ENCODE results near the gene MBNL1. TPM values are rescaled to one million over a fixed set of nuclear protein-coding genes. Genes with fewer than 3 reads are reported as not detected.
A peak's percentile ranks its signal among the peaks of the same experiment; 100 is the strongest.

The MBNL1 gene
- polyA plus RNA-seq, 1 experiment, result 203 TPM

- Histone ChIP-seq H3K36me3 (ENCODE audit: control insufficient read depth, insufficient read depth, low read length) (no peaks in the 10 kb centered on the region), H3K27me3 (ENCODE audit: control insufficient read depth, insufficient read depth, low read length) (no peaks in the 10 kb centered on the region), H3K4me3 (ENCODE audit: low read depth, low read length) (no peak overlapping the region)
- POLR2A ChIA-PET, result no interaction called here
- TF ChIP-seq, protein P1, sequence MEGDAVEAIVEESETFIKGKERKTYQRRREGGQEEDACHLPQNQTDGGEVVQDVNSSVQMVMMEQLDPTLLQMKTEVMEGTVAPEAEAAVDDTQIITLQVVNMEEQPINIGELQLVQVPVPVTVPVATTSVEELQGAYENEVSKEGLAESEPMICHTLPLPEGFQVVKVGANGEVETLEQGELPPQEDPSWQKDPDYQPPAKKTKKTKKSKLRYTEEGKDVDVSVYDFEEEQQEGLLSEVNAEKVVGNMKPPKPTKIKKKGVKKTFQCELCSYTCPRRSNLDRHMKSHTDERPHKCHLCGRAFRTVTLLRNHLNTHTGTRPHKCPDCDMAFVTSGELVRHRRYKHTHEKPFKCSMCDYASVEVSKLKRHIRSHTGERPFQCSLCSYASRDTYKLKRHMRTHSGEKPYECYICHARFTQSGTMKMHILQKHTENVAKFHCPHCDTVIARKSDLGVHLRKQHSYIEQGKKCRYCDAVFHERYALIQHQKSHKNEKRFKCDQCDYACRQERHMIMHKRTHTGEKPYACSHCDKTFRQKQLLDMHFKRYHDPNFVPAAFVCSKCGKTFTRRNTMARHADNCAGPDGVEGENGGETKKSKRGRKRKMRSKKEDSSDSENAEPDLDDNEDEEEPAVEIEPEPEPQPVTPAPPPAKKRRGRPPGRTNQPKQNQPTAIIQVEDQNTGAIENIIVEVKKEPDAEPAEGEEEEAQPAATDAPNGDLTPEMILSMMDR (IDR thresholded peaks at IDR 0.05; ENCODE audit: insufficient read depth, low read depth, low read length), result no peak
- CTCF ChIA-PET, result no interaction called here
- no peak for DNase-seq (ENCODE audit: low read depth)
Observed at GRCh38 chr3:152261329-152261728, 7.4 kb upstream of the MBNL1 start.

DNA sequence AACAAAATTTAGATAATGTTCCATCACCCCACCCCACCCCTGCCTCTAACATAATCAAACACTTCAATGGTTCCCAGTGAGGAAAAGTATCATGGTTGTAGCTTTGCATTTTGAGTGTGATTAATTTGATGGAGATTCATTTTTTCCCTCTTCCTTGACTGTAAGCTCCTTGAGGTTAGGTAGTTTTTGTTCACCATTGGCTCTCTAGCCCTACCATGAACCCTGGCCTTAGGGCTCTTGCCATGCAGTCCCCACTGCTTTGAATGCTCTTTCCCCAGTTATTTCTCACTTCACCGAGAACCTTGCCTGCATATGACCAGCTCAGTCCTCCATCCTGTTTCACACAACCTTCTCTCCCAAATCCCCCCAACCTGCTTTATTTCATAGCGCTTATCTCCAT, 5.0 kb upstream of the MBNL1 start:
- ChIA-PET CTCF (interaction anchor here (0.6 kb wide), 1 partner anchor 345 kb away, joined by 3 read pairs; no protein-coding TSS in a partner anchor), POLR2A (interaction anchor here (0.6 kb wide), 1 partner anchor 50 kb away, joined by 3 read pairs; no protein-coding TSS in a partner anchor)
- no peak for DNase-seq (ENCODE audit: low read depth)
- Histone ChIP-seq H3K27me3 (ENCODE audit: control insufficient read depth, insufficient read depth, low read length) (no peaks in the 10 kb centered on the region), H3K4me3 (ENCODE audit: low read depth, low read length) (no peak overlapping the region), H3K36me3 (ENCODE audit: control insufficient read depth, insufficient read depth, low read length) (no peaks in the 10 kb centered on the region)
- TF ChIP-seq, protein P1 (IDR thresholded peaks at IDR 0.05; ENCODE audit: insufficient read depth, low read depth, low read length), result no peak

DNA sequence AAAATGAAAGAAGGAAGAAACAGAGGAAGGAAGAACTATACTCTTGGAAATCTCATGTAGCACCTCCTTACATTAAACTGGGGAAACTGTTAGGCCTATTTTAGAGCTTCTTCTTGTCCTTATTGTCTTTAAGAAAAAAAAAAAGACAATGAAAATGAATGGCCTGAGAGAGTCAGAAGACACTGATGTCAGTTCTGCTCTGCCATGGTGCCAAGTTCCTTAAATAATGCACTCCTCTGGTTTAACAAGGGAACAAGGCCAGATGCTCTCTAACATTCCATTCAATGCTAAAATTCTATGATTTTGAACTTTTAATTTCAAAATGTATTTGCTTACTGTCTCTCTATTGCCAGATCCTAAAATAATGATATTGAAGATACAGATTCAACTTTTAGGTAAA, 4.4 kb upstream of the MBNL1 start:
- CTCF ChIA-PET, result no interaction called here
- TF ChIP-seq, protein P1 (IDR thresholded peaks at IDR 0.05; ENCODE audit: insufficient read depth, low read depth, low read length), result no peak
- Histone ChIP-seq H3K4me3 (ENCODE audit: low read depth, low read length) (no peak overlapping the region), H3K36me3 (ENCODE audit: control insufficient read depth, insufficient read depth, low read length) (no peaks in the 10 kb centered on the region), H3K27me3 (ENCODE audit: control insufficient read depth, insufficient read depth, low read length) (no peaks in the 10 kb centered on the region)
- POLR2A ChIA-PET, result interaction anchor here (0.6 kb wide), 1 partner anchor 49 kb away, joined by 3 read pairs; no protein-coding TSS in a partner anchor
- DNase-seq (ENCODE audit: low read depth), result no peak

DNA sequence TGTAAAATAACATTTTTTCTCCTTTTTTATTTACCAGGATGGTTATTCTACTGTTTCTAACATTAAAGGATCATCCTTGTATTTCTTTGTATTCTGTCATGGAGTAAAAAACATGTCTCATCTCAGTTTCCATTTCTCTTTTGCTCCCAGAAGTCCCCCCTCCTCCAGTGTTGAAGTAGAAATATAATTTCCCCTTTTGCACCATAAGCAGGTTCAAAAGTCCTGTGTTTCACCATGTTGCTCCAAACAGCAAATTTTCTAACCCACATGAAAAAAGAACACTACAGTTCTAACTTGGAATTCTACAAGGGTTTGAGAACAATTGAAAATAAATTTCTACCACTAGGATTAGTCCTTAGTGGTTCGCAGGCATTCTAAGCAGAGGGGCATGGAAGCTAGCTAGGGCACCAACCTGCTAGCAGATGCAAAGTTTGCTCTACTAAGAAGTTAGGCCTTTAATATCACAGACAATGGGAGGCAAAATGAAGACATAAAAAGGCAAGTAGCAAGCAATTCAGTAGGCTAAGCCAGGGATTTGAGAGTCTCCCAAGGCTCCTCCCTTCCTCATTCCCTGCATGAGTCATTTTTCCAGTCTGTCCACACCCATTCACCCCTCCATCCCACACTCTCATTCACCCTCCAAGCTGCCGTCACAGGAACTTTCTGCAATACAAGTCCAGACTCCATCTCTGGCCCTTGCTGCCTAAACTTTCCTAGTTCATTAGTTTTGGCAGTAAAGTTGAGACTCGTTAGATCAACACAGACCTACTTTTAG, 2.3 kb upstream of the MBNL1 start:
- CTCF ChIA-PET, result interaction anchor here (0.7 kb wide), 1 partner anchor 14 kb away, joined by 3 read pairs; no protein-coding TSS in a partner anchor
- TF ChIP-seq, protein P1 (IDR thresholded peaks at IDR 0.05; ENCODE audit: insufficient read depth, low read depth, low read length), result no peak
- Histone ChIP-seq H3K27me3 (ENCODE audit: control insufficient read depth, insufficient read depth, low read length) (no peaks in the 10 kb centered on the region), H3K4me3 (ENCODE audit: low read depth, low read length) (no peak overlapping the region), H3K36me3 (ENCODE audit: control insufficient read depth, insufficient read depth, low read length) (no peaks in the 10 kb centered on the region)
- POLR2A ChIA-PET, result interaction anchor here (0.6 to 0.9 kb wide), 2 partner anchors 44 to 49 kb away, joined by 3 to 4 read pairs; no protein-coding TSS in a partner anchor
- DNase-seq (ENCODE audit: low read depth), result peak; percentile 92

DNA sequence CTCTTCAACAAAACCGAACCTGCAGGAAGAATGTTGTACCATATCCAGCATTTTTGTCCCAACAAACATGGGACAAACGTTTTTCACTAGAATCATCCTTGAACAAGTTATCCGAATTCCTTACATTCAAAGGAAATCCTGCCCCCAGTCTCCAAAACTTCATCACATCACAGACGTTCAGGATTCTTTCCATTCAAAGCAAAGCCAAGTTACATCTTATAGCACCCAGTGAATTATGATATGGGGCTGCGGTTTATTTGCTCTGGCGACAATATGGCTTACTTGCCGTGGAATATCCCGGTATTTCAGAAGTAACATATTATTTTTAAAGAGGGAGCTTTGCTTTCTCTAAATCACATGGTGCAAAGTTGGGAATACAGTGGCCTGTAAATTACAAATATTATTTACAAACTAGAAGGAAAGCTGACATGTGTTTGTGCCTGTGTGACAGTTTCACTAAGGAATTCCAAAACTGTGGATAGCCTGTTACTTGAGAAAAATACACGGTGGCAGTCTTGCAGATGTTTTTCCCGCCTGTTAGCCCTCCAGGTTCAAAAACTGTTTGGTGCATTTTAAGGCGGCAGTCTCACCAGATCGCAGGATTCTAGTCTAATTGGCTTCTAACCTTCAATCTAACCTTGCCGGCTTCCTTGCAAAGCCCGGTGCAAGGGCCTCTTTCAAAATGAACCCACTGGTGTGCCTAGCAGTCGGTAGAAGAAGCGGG, 736 bp upstream of the MBNL1 start:
- TF ChIP-seq, protein P1 (IDR thresholded peaks at IDR 0.05; ENCODE audit: insufficient read depth, low read depth, low read length), result no peak
- CTCF ChIA-PET, result interaction anchor here (1.3 kb wide), 1 partner anchor 144 kb away, joined by 3 read pairs; no protein-coding TSS in a partner anchor
- no peaks in the 10 kb centered on the region for H3K36me3 ChIP-seq (ENCODE audit: control insufficient read depth, insufficient read depth, low read length)
- peak overlapping the region; percentile 76 for H3K4me3 ChIP-seq (ENCODE audit: low read depth, low read length)
- H3K27me3 ChIP-seq (ENCODE audit: control insufficient read depth, insufficient read depth, low read length), result no peaks in the 10 kb centered on the region
- DNase-seq (ENCODE audit: low read depth), result no peak
- POLR2A ChIA-PET, result interaction anchor here (0.6 to 1.1 kb wide), 6 partner anchors 10 to 216 kb away, joined by 3 to 13 read pairs (median 5); no protein-coding TSS in a partner anchor

Data from BJ (cell line).